ENCODE results near the gene STOX2.

Gene STOX2

GRCh38 chr4:183988874-183989273 is 83.8 kb downstream of the STOX2 start:
- TF ChIP-seq EZH2phosphoT487 (IDR thresholded peaks at IDR 0.05; ENCODE audit: low read depth) (no peak), CTCF (IDR thresholded peaks at IDR 0.05; ENCODE audit: low read depth, low read length) (no peak)
- H3K27me3 ChIP-seq (ENCODE audit: low read depth, low read length), result no peaks in the 10 kb centered on the region
- no peak overlapping the region for H3K9ac ChIP-seq (ENCODE audit: low read length)
- no peak overlapping the region for H3K27ac ChIP-seq (ENCODE audit: low read length)
- no peaks in the 10 kb centered on the region for H3K9me3 ChIP-seq (ENCODE audit: insufficient read depth, low read length)
- no peaks in the 10 kb centered on the region for H3K4me1 ChIP-seq (ENCODE audit: low read length)
- no peak overlapping the region for H2AFZ ChIP-seq (ENCODE audit: low read depth, low read length)
- H3K36me3 ChIP-seq (replicated peaks; ENCODE audit: low read depth, low read length), result no peaks in the 10 kb centered on the region
- H4K20me1 ChIP-seq (ENCODE audit: insufficient read depth, low read length), result no peaks in the 10 kb centered on the region
- H3K4me3 ChIP-seq (ENCODE audit: low read length), result no peak overlapping the region
- H3K4me2 ChIP-seq (ENCODE audit: low read length), result no peak overlapping the region
- no peaks in the 10 kb centered on the region for H3K79me2 ChIP-seq (ENCODE audit: low read length)

GRCh38 chr4:183989461-183989860 is 84.4 kb downstream of the STOX2 start:
- no peaks in the 10 kb centered on the region for H3K4me1 ChIP-seq (ENCODE audit: low read length)
- TF ChIP-seq EZH2phosphoT487 (IDR thresholded peaks at IDR 0.05; ENCODE audit: low read depth) (no peak), CTCF (IDR thresholded peaks at IDR 0.05; ENCODE audit: low read depth, low read length) (no peak)

GRCh38 chr4:183989931-183990330 is 84.8 kb downstream of the STOX2 start:
- Histone ChIP-seq H3K9me3 (ENCODE audit: insufficient read depth, low read length) (no peaks in the 10 kb centered on the region), H2AFZ (ENCODE audit: low read depth, low read length) (no peak overlapping the region)

More at GRCh38 chr4:183989461-183989860, 84.4 kb downstream of the STOX2 start:
- H2AFZ ChIP-seq (ENCODE audit: low read depth, low read length), result no peak overlapping the region
- H3K27ac ChIP-seq (ENCODE audit: low read length), result no peak overlapping the region
- no peaks in the 10 kb centered on the region for H3K79me2 ChIP-seq (ENCODE audit: low read length)
- no peak overlapping the region for H3K9ac ChIP-seq (ENCODE audit: low read length)
- no peak overlapping the region for H3K4me3 ChIP-seq (ENCODE audit: low read length)
- H3K9me3 ChIP-seq (ENCODE audit: insufficient read depth, low read length), result no peaks in the 10 kb centered on the region
- H3K36me3 ChIP-seq (replicated peaks; ENCODE audit: low read depth, low read length), result no peaks in the 10 kb centered on the region
- no peaks in the 10 kb centered on the region for H4K20me1 ChIP-seq (ENCODE audit: insufficient read depth, low read length)
- no peaks in the 10 kb centered on the region for H3K27me3 ChIP-seq (ENCODE audit: low read depth, low read length)
- H3K4me2 ChIP-seq (ENCODE audit: low read length), result no peak overlapping the region

GRCh38 chr4:183993676-183994075 is 88.6 kb downstream of the STOX2 start:
- H4K20me1 ChIP-seq (ENCODE audit: insufficient read depth, low read length), result no peaks in the 10 kb centered on the region
- no peaks in the 10 kb centered on the region for H3K4me1 ChIP-seq (ENCODE audit: low read length)
- H3K27ac ChIP-seq (ENCODE audit: low read length), result no peak overlapping the region
- no peak overlapping the region for H3K4me3 ChIP-seq (ENCODE audit: low read length)
- no peaks in the 10 kb centered on the region for H3K79me2 ChIP-seq (ENCODE audit: low read length)
- TF ChIP-seq CTCF (IDR thresholded peaks at IDR 0.05; ENCODE audit: low read depth, low read length), result no peak
- TF ChIP-seq EZH2phosphoT487 (IDR thresholded peaks at IDR 0.05; ENCODE audit: low read depth), result no peak
- H3K9ac ChIP-seq (ENCODE audit: low read length), result no peak overlapping the region
- no peaks in the 10 kb centered on the region for H3K36me3 ChIP-seq (replicated peaks; ENCODE audit: low read depth, low read length)
- H2AFZ ChIP-seq (ENCODE audit: low read depth, low read length), result no peak overlapping the region
- no peaks in the 10 kb centered on the region for H3K27me3 ChIP-seq (ENCODE audit: low read depth, low read length)
- no peak overlapping the region for H3K4me2 ChIP-seq (ENCODE audit: low read length)
- H3K9me3 ChIP-seq (ENCODE audit: insufficient read depth, low read length), result no peaks in the 10 kb centered on the region

More at GRCh38 chr4:183989931-183990330, 84.8 kb downstream of the STOX2 start:
- Histone ChIP-seq H3K27ac (ENCODE audit: low read length) (no peak overlapping the region), H4K20me1 (ENCODE audit: insufficient read depth, low read length) (no peaks in the 10 kb centered on the region), H3K27me3 (ENCODE audit: low read depth, low read length) (no peaks in the 10 kb centered on the region), H3K4me3 (ENCODE audit: low read length) (no peak overlapping the region), H3K4me1 (ENCODE audit: low read length) (no peaks in the 10 kb centered on the region), H3K4me2 (ENCODE audit: low read length) (no peak overlapping the region), H3K79me2 (ENCODE audit: low read length) (no peaks in the 10 kb centered on the region), H3K9ac (ENCODE audit: low read length) (no peak overlapping the region), H3K36me3 (replicated peaks; ENCODE audit: low read depth, low read length) (no peaks in the 10 kb centered on the region)
- TF ChIP-seq CTCF (IDR thresholded peaks at IDR 0.05; ENCODE audit: low read depth, low read length) (no peak), EZH2phosphoT487 (IDR thresholded peaks at IDR 0.05; ENCODE audit: low read depth) (no peak)

All from OCI-LY3 (cell line).